NCI-H2227 treated with DMSO at 0.1 percent for 48 hours (cell line): Measurements from ENCODE around the gene SIGLEC1.

Experiments
- DNase-seq: peaks from one replicate; lab custom pipeline; 2025; lab: John Stamatoyannopoulos, UW

The SIGLEC1 gene

DNA sequence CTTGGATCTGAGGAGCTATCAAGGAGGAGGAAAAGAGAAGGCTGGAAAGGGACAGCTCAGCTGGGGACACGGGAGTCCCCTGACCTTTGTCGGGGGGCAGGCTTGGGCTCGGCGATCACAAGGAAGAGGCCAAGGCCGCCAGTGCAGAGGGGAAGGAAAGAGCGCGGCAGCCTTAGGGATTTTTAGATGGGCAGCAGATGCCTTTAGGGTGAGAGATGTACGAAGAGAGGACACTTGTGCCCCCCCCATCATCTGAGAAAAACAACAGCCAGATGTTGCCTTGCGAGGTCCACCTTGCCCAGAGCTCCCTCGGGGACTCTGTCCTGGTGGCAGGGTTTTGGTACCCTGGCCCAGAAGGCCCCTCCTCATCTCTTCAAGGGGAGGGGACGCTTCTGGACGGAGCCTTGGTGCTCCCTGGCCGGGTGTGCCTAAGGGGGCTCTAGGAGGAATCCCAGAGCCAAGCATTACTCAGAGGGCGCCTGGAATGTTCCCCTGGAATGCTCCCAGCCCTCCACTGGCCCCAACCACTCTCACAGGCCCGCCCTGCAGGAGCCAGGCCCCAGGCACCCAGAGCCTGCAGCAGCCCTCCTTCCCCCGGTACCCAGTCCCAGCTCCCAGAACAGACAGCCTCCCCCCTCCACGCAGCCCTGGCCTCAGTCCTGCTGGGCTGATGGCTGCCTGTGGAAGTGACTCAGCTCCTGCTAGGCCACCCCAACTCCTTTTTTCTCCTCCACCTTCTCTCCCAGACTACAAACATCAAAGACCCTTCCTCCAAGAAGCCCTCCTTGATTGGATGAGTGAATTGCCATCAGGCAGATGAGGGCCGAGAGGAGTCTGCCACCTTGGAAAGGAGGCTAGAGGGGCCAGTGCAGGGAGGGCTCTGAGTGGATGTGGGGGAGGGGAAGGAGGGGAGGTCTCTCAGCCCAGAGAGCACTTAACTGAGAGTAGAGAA is 32.4 kb downstream of the SIGLEC1 start:
- no peak for DNase-seq

DNA sequence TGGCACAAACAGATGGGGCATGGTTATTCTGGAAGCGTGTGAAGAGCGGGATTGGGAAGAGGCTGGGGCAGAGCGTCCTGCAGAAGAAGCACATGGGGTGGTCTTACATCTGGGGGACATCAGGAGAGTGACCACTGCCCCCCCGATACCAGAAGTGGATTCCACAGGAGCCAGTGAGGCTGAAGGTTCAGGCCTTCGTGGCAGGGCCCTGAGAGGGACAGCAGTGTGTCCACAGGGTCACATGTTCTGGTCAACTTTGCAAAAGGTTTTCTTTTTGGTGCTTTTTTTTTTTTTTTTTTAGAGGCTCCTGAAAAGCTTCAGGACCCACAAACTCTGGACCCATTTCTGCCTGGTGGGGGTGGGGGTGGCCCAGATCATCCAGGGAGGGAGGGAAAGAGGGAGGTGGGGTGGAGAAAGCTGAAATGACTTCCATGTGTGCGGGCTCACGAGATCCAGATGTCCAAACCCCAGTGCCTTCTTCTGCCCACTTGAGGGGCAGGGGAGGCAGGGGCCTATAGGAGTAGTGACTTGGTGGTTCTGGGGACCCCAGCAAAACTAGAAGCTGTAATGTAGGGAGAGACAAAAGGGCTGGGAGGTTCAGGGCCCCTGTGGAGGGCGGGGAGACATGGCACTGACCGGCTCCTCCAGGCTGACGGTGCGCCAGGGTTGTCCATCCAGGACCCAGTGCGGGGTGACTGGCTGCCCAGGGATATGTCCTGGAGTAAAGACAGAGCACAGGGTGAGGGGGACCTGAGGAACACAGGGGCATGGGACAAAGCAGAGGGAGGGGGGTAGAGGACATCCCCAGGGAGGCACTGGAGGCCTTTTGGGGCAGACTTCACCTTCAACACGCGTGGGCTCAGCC is 33.3 kb downstream of the SIGLEC1 start:
- DNase-seq = no peak

DNA sequence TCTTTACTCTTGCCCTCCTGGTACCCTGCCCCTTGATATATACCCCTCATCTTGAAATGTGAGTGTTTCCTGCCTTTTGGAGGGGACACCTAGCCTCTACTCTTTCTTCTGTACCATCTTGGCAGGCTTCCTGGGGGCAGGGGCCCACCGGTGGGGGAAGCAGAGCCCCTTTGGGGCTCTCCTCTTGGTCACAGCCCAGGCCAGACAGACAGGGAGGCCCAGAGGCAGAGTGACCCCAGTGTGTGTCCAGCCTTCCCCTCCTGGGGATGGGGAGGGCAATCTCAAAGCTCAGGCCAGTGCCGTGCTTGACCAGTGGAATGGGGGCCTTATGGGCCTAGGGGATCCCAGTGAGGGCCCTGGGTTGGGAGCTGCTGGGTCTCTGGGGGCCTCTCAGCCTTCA is 34.2 kb downstream of the SIGLEC1 start:
- no peak for DNase-seq

DNA sequence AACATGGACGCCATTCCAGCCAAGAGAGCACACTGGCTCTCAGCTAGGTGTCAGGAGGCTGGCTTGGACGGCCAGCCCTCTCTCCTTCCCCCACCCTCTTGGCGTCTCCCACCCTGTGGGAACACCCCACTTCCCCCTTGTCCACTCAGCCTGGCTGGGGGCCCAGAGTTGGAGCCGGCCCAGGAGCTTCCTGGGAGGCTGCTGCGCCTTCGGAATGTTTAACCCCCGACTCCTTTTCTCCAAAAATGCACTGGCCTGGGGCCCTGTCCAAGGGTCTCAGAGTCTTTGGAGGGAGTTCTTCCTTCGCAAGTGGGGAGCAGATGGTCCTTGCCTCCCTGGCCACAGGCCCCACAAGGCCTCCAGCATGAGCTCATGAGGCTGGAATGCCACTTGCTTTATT is 34.7 kb downstream of the SIGLEC1 start:
- DNase-seq = no peak

DNA sequence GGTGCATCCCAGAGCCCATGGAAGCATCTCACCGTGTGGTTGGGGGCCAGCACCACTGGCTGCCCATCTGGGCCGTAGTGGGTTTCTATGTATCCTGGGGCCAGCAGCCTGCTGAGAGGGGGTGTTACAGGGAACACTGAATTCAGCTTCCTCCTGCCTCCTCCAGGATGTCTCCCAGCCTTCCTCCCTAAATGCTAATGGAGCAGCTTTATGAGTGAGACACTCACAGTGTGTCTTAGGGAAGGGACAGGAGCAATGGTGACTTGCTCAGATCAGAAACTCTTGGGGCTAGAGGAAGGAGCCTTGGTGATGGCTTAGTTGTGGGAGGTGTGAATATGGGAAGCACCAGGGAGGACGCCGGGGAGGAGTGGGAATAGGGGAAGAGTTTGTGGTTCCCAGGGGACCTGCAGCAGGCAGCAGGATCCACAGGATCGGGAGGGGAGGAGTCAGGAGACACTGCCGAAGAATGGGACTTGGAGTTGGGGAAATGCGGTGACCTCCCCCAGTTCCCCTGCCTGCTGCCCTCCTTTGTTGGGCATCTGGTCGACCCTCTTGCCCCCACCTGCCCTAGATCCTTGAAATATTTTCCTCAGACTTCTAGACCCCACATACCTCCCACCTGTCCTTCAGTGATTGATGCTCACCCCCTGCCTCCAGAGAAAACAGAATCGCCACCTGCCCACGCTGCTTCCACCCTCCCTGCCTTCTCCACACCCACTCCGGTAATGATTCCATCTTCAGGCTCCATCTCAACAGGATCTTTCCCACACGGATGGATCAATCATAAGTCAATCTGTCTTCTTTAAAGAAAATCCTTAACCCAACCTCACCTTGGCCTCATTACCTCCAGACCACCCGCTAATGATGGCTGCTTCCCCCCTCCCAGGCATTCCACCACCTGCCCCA is 37.2 kb downstream of the SIGLEC1 start:
- DNase-seq = no peak

DNA sequence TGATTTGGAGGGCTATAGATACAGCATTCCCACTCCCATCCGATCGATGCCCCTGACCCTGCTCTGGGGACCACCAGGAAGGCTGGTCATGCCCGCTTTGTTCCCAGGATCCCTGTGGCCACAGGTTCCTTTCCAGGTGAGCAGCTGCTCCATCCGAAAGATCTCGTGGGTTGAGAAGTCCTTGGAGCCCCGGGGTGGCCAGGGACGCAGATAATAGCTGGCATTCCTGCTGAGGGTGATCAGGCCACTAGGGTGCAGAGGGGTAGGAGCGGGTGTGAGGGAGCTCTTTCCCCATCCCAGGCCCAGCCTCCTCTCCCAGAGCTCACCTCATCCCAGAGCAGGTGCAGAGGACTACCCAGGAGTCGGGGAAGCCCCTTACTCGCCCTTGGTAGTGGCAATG is 38.0 kb downstream of the SIGLEC1 start:
- DNase-seq = no peak

DNA sequence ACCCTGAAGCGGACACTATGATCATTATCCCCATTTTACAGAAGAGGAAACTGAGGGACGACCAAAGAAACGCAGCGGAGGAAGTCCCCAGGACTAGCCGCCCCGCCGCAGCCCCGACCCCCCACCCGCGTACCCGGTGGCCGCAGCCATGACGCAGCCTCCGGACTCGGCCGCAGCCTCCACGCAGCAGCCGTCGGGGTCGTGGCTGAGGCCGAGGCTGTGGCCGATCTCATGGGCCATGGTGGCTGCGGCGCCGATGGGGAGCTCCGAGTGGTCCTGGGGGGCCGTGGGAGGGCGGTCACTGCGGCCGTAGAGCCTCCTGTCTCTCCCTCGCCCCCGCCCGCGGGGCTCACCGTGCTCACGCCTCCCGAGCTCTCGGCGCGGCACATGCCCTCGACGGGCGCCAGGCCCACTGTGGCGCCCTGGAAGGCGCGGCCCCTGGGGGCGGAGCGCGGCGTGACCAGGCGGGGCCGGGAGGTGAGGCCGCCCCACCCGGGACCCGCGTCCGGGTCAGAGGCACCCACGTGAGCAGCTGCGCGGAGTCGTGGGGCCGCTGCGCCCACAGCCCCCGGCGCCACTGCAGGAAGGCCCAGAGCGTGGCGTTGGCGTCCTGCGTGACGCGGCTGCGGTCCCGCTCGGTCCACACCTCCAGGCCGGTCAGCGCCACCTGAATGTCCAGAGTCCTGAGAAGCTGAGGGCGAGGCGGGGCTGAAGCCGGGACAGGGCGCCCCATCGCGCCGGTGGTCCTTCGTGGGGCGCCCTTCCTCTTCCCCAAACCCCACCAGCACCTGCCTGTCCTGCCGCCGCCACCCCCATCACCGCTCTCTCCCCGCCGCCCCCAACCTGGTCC is 39.0 kb downstream of the SIGLEC1 start:
- DNase-seq = no peak

DNA sequence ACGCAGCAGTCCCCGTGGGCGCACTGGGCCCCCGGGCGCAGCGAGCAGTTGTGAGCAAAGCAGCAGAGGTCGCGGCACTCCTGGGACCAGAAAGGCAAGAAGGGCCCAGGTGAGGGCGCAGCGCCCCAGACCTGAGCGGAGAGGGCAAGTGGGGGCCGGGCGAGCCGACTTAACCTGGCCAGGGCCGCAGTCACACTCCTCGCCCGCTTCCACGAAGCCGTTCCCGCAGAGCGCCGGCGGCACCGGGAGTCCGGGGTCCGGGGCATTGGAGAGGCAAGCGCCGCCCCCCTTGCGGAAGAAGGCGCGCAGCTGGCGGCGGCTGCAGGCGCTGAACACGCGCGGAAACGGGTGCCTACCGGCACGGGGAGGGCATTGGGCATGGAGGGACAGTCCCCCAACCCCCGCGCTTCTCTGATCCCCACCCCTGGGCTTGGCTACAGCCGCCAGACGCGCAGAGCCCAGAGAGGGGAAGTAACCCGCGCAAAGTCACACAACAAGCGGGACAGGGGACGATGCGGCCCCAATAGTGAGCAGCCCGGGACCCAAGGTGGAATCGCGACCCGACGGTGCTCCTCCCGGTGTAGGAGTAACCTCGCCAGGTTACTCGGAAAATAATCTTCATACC is 39.7 kb downstream of the SIGLEC1 start:
- DNase-seq = no peak

DNA sequence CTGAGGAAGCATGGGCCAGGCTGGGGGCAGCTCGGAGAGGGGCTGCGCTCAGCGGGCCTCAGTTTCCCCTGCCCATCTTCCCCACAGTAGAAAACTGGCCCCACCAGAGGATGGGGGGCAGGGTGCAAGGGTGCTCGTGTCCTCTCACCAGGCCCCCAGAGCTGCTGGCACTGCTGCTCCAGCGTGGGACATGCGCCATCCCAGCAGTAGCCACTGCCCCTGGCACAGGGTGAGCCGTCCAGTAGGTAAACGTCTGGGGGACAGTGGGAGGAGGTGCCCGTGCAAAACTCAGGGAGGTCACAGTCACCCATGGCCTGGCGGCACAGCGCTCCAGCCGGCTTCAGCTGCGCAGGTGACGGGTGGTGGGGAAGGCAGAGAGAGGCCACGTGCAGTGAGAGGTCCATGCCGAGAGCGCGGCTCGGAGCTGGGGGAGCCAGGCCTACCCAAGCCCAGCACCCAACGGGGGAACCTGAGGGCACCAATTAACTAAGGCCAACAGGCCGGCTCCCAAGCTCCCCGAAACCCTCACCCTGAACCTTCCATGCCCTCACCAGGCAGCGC is 40.3 kb downstream of the SIGLEC1 start:
- no peak for DNase-seq

DNA sequence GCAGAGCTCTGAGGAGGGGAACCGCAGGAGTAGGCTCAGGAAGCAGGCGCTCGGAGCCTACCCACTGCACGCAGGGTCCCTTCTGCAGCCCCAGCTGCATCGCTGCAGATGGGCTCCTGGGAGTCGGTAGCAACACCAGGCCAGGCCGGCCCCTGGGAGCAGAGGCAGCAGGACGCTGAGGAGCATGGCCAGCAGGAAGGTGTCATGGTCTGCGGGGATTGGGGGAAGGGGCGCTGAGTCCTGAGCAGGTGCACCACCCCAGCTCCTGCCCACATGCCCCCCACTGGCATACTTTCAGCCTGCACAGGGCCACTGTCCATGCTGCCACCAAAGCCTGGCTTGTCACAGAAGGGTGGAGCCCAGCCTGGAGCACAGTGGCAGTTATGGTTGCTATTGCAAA is 41.5 kb downstream of the SIGLEC1 start:
- no peak for DNase-seq

DNA sequence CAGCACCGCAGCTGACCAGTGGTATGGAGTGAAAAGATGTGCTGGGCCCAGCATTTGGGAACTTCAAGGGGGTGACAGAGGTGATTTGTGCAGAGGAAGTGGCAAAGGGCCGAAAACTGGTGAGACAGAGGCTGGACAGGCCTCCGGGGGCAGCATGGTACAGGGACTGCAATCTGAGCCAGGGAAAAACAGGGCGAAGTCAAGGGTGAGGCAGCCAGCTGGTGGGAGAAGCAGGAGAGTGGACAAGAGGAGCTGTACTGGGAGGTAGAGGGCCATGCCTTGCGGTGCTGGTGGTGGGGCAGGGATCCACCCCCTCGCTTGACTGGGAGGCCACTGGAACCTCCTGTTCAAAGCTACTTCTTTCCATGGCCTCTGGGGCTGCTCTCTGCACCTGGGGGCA is 41.9 kb downstream of the SIGLEC1 start:
- no peak for DNase-seq

DNA sequence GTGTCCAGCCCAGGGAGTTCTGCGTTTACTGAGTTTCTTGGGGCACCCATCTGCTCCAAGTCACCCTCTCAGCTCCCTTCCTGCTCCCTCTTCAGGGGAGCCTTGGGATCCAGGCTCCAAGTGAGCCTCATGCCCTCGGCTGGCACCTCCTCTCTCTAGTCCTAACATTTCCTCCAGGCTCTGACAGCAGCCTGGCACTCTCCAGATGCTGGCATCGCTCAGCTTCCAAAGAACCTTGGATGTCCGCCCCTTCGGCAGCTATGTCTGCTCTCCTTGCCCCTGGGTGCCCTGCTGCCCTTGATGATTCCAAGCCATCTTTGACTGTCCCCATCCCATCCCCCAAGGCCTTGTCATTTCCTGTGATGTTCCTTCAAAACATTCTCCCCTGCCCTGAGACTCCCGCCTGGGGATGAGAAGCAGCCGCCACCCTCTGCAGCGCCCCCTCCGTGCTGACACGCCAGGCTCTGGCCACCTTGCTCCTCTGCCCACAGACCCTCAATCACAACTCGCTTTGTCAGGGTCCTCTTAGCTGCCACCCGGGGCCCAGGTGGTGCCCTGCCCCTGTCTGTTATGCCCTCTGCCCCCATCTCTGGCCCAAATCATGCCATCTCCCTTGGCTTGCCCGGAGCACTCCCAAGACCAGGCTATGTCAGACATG is 42.6 kb downstream of the SIGLEC1 start:
- DNase-seq = no peak

DNA sequence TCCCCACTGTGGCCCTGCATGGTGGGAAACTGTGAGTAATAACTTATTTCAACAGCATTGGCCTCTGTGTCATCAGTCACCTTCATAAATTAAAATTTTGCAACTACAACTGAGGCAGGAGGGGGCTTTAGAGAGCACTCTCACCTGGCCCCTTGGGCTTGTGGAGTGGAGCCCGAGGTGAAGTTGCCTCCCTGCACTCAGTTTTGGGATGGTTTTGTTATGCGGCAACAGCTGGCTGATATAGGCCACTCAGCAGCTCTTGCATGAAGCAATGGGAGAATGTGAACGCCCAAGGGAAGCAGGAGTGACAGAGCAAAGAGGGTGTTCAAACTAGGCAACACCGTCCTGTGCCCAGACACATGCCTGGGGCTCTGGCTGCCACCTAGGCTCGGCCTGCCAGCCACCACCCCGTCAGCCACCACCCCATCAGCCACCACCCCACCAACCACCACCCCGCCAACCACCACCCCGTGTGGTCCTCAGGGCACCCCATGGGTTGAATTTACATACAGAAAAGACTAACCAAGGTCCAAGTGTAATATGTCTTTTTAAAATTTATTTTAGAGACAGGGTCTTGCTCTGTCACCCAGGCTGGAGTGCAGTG is 44.9 kb downstream of the SIGLEC1 start:
- DNase-seq = no peak

DNA sequence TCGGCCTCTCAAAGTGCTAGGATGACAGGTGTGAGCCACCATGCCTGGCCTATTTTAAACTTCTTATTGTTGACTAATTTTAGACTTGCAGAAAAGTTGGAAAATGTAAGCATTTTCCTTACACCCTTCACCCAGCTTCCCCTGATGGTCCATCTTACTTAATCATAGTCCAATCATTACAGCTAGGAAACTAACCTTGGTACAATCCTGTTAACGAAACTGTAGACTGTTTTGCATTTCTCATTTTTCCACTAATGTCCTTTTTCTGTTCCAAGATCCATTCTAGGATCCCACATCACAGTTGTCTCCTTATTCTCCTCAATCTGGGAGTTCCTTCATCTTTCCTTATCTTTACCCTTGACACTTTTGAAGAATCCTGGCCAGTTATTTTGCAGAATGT is 48.5 kb downstream of the SIGLEC1 start:
- no peak for DNase-seq

DNA sequence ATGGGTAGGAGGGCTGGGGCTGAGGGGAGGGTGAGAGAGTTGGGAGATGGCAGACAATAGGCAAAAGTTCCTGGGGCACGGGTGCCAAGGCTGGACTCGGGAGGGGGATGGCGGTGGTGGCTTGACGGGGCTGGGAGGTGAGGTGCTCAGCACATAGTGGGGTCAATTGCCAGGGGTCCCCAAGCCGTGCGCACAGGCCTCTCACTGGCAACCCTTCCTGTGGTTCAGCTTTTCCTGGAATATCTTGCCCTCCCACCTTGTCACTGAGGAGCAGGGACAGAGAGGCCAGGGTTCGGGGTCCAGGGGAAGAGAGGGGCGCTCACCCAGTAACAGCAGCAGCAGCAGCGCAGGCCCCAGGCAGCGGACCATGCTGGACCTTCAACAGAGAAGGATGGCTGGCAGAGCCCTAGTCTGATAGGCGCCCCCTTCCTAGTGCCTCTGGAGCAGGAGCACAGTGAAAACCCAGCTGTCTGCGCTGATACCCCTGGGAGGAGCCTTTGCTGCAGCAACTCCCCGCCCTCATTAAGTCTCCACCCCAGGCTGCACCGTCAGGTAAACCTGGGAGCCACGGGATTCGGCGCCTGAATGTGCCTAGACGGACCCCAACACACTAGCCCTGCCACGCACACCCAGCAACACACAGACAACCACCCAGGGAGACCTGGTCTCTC is 49.2 kb downstream of the SIGLEC1 start, which contains the start of gene GFRA4:
Gene GFRA4 (minus strand): TSS at position 369 of the 671 bp plus-strand sequence. CDS start 0 bp downstream, at position 369.
- no peak for DNase-seq
